Stimulated activated CD4-positive, alpha-beta T cell treated with anti-CD3 and anti-CD28 coated beads, Interleukin-4, amount 100 ng/mL, for 48 hours (primary cell): ENCODE results near the gene CENATAC.
"Not testable (repeated sequence)": the region's sequence is repeated elsewhere in the genome, so short reads cannot be mapped to it uniquely, and the experiment has no call there.

Experiments
- DNase-seq, 2 donors: peaks; one replicate each; pipeline ENCODE4 v3.0.0-alpha.2; 2020; ENCODE audit warnings: low read depth in 2 of 2

The CENATAC gene

GRCh38 chr11:118997627-118998387 lies at the start of gene CENATAC:
Gene CENATAC (plus strand): TSS chr11:118998138. CDS start chr11:118998198, 60 bp downstream.
- DNase-seq = peak; percentile 94 to 96

- DNase-seq = no peak
Observed at GRCh38 chr11:118953265-118953664, 44.7 kb upstream of the CENATAC start.

DNA sequence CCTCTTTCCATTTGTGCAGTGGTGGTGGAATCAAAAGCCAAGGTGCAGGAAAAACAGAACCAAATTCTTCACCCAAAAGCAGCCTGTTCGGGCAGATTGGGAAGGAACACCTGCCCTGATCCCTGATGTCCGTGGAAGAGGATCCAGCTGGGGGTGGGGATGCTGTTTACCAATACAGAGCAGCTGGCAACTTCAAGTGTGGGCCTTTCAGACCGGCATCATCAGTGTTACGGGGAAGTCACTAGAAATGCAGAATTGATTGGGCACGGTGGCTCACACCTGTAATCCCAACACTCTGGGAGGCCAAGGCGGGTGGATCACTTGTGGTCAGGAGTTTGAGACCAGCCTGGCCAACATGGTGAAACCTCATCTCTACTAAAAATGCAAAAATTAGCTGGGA lies 44.0 kb upstream of the CENATAC start:
- DNase-seq = not testable (repeated sequence)

DNA sequence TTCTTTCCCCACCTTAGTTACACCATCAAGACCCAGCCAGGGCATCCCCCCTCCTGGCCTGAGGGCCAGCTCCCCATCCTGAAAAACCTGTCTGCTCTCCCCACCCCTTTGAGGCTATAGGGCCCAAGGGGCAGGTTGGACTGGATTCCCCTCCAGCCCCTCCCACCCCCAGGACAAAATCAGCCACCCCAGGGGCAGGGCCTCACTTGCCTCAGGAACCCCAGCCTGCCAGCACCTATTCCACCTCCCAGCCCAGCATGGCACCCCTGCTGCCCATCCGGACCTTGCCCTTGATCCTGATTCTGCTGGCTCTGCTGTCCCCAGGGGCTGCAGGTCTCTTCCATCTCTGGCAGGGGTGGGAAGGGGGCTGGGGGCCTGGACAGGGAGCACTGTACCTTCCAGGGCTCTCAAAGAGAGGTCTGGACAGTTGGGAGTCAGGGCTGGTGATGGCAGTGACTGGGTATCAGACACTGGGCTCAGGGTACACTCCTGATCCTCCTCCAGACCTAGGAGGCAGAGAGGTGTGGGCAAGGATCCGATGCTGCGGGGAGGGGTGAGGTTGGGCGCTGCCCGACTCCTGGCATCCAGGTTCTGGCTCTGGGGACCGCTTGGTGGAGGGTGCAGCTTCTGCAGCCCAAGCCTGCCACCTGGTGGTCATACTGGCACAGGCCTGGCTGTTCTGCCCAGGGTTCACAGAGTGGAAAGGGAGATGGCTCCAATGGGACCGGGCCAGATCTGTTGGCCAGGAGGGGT lies 41.7 kb upstream of the CENATAC start, which contains the start of gene UPK2:
UPK2 (plus strand) TSS at position 205 of the 753 bp plus-strand sequence; CDS start at position 258, 53 bp downstream.
- peak; percentile 86 to 92 for DNase-seq

- DNase-seq = no peak
Observed at GRCh38 chr11:118956847-118957469, 41.0 kb upstream of the CENATAC start.

GRCh38 chr11:118957549-118957948 lies 40.4 kb upstream of the CENATAC start:
- no peak for DNase-seq

DNA sequence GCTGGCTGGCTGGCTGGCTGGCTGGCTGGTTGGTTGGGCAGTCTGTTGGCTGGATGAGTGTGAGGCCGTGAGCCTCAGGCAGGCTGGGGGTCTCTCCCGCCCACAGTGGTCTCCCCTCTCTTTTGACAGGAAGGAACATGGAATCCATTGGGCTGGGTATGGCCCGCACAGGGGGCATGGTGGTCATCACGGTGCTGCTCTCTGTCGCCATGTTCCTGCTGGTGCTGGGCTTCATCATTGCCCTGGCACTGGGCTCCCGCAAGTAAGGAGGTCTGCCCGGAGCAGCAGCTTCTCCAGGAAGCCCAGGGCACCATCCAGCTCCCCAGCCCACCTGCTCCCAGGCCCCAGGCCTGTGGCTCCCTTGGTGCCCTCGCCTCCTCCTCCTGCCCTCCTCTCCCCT lies 40.0 kb upstream of the CENATAC start:
- DNase-seq = no peak

- DNase-seq = no peak
Observed at GRCh38 chr11:118958577-118958976, 39.4 kb upstream of the CENATAC start.

- no peak for DNase-seq
Observed at GRCh38 chr11:118961189-118961588, 36.7 kb upstream of the CENATAC start.

- no peak for DNase-seq
Observed at GRCh38 chr11:118961591-118961990, 36.3 kb upstream of the CENATAC start.

- DNase-seq = not testable (repeated sequence)
Observed at GRCh38 chr11:118969508-118969907, 28.4 kb upstream of the CENATAC start.

- no peak for DNase-seq
Observed at GRCh38 chr11:118971646-118972045, 26.3 kb upstream of the CENATAC start, which contains the start of gene FOXR1. Gene FOXR1 (plus strand): TSS chr11:118971761. CDS start chr11:118971932, 171 bp downstream.

GRCh38 chr11:118973985-118974384 lies 24.0 kb upstream of the CENATAC start:
- DNase-seq = no peak

- no peak for DNase-seq
Observed at GRCh38 chr11:118975771-118976709, 21.9 kb upstream of the CENATAC start.

- DNase-seq = no peak
Observed at GRCh38 chr11:118979434-118979833, 18.5 kb upstream of the CENATAC start.

DNA sequence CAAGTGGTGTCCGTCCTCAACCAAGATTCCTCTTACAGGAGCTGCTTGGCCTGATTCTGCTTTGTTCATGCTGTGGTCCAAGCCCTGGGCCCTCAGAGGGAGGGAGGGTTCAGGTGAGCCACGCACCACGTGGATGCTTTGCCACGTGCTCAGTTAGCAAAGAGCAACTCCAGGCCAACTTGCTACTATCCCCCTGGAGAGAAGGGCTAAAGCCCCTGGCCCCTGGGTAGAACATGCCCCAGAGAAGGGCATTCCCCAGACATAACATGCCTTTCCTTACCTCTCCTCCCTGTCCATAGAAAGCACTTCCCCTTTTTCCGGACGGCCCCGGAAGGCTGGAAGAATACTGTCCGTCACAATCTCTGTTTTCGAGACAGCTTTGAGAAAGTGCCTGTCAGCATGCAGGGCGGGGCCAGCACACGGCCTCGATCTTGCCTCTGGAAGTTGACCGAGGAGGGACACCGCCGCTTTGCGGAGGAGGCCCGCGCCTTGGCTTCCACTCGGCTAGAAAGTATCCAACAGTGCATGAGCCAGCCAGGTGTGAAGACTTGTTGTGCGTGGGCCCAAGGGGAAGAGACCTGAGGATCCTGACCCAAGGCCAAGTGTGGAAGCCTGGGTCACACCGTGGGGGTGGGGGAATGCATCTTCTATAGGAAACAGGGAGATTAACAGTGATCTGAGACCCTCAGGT lies 17.6 kb upstream of the CENATAC start:
- no peak for DNase-seq

- not testable (repeated sequence) for DNase-seq
Observed at GRCh38 chr11:118984337-118984736, 13.6 kb upstream of the CENATAC start.

DNA sequence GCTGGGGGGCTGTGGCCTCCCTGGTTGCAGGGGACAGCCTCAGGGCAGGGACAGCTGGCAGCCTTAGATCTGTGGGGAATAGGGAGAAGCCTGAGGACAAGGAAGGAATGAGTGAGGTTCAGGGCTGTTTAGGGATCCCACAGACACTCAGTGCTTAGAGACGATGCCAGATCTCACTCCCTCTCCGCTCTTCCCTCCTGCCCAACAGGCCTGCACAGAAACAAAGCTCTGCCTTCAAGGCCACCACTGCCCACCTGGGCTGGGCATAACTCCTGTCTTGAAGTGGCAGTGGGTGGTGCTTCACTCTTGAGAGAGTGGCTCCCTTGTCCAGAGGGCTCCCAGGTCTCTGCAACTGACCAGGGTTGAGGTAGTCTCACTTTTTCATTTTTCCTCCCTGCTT lies 13.1 kb upstream of the CENATAC start:
- no peak for DNase-seq

DNA sequence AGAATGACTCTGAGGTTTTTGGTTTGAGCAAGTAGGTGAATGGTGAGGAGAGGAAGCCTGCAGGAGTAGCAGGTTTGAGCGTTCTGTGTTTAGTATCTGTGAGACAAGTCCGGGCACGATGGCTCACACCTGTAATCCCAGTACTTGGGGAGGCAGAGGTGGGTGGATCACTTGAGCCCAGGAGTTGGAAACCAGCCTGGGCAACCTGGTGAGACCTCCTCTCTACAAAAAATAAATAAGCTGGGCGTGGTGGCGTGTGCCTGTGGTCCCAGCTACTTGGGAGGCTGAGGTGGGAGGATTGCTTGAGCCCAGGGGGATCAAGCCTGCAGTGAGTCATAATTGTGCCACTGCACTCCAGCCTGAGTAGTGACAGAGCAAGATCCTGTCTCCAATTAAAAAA lies 9.7 kb upstream of the CENATAC start:
- no peak for DNase-seq

GRCh38 chr11:118991486-118992038 lies 6.4 kb upstream of the CENATAC start:
- DNase-seq = not testable (repeated sequence)
